Stomach (tissue), 9 donors: ENCODE data around the gene CPS1. TPM values are rescaled to one million over a fixed set of nuclear protein-coding genes. Genes with fewer than 3 reads are reported as not detected.

Experiments used
- DNase-seq, 2 donors: peaks; one replicate each; pipeline versions ENCODE4 v3.0.0 to v3.0.0-alpha.2; 2013 to 2019
- H3K27ac ChIP-seq, 5 donors: fragments of 200-600 bp in 4 of 5; sonication (generic) in 4 of 5; one replicate each; pipeline ENCODE4 v1.5.1; 2013 to 2019; ENCODE audit warnings: mild to moderate bottlenecking in 1 of 5, moderate library complexity in 1 of 5
- H3K27me3 ChIP-seq, 3 donors: fragments of 200-600 bp; sonication (generic); one replicate each; pipeline ENCODE4 v1.5.1; 2017 to 2019; ENCODE audit warnings: mixed run types in 1 of 3
- H3K36me3 ChIP-seq, 4 donors: fragments of 200-600 bp; sonication (generic); 1 replicate in 3 of 4; 2 replicates in 1 of 4; pipeline ENCODE4 v1.5.1; 2016 to 2019
- H3K4me1 ChIP-seq, 4 donors: fragments of 200-600 bp; sonication (generic); one replicate each; pipeline ENCODE4 v1.5.1; 2016 to 2019
- H3K4me3 ChIP-seq, 4 donors: fragments of 200-600 bp; sonication (generic) in 3 of 4; one replicate each; pipeline ENCODE4 v1.5.1; 2016 to 2019; ENCODE audit warnings: mild to moderate bottlenecking in 1 of 4
- H3K9me3 ChIP-seq, 4 donors: fragments of 200-600 bp; sonication (generic); one replicate each; pipeline ENCODE4 v1.5.1; 2016 to 2019
- CTCF ChIP-seq, 7 experiments: fragments of 450-650 bp in 4 of 7; fragments of 200-600 bp in 3 of 7; sonication (generic) in 3 of 7; IDR thresholded peaks; one replicate each; pipeline ENCODE4 v1.5.1; 2016 to 2019; ENCODE audit warnings: antibody characterized with exemption in 7 of 7, control low read depth in 2 of 7, mild to moderate bottlenecking in 1 of 7
- EP300 ChIP-seq: sonication (generic); formaldehyde crosslinking; IDR thresholded peaks from one replicate; pipeline ENCODE4 v1.6.1; 2017; ENCODE audit warnings: antibody characterized with exemption
- POLR2A ChIP-seq, 4 donors: fragments of 450-650 bp; IDR thresholded peaks; one replicate each; pipeline ENCODE4 v1.6.1; 2016; ENCODE audit warnings: antibody characterized with exemption in 4 of 4, control low read depth in 2 of 4, mild to moderate bottlenecking in 1 of 4, moderate library complexity in 1 of 4
- POLR2AphosphoS5 ChIP-seq, 3 donors: sonication (generic); formaldehyde crosslinking; IDR thresholded peaks; one replicate each; pipeline ENCODE4 v1.6.1; 2016; ENCODE audit warnings: antibody characterized with exemption in 3 of 3
- WGBS, 5 donors: extraction: QIAGEN DNeasy Blood & Tissue Kit in 3 of 5; methylation state at CpG; one replicate each; pipeline versions ENCODE4 v1.1.5 to v1.1.7; 2013 to 2018; 5-methylcytosine and 5-hydroxymethylcytosine counted together
- intact Hi-C: fragments of 100-400 bp; cut with DNase I; formaldehyde crosslinking; loops from one replicate; pipeline ENCODE4 v1.15.1; 2023; ENCODE audit warnings: low total_unique reads
- polyA plus RNA-seq, 3 donors: library from polyadenylated mRNA; stranded (reverse); fragments of 200-250 nt; gene quantifications; one replicate each; pipeline ENCODE4 v1.2.3, GENCODE V29; 2013
- total RNA-seq, 5 donors: library from RNA; depleted of rRNA; stranded (reverse); fragments of >200 nt; gene quantifications; one replicate each; pipeline versions ENCODE4 v1.1.0 to v1.2.3, GENCODE V29; 2014 to 2016
- donor health status: healthy with polysubstance abuse.
- donor health status: Bipolar disorder and iron deficiency.
- donor health status: healthy.

Gene CPS1
- total and polyA plus RNA-seq, 8 donors, result under 0.01 to 14.9 (median 0.51) TPM

- H3K36me3 ChIP-seq, result no peaks in the 10 kb centered on the region
- intact Hi-C loops, result no loop called here
- WGBS, 5 donors, result 59 to 79% (median 67%) methylated on average over 1 of the region's 1 CpG
- H3K4me3 ChIP-seq, result no peak overlapping the region
- TF ChIP-seq POLR2AphosphoS5 (IDR thresholded peaks at IDR 0.05) (no peak), EP300 (no peak), CTCF (IDR thresholded peaks at IDR 0.05) (no peak), POLR2A (IDR thresholded peaks at IDR 0.05) (no peak)
- H3K4me1 ChIP-seq, result no peaks in the 10 kb centered on the region
- no peak for DNase-seq
- H3K27me3 ChIP-seq, result no peaks in the 10 kb centered on the region
- H3K9me3 ChIP-seq, result no peaks in the 10 kb centered on the region
- H3K27ac ChIP-seq, result no peak overlapping the region
These were observed 131.5 kb downstream of the CPS1 start for GRCh38 chr2:210687786-210688470.

- no peak overlapping the region for H3K27ac ChIP-seq
- H3K36me3 ChIP-seq, result no peaks in the 10 kb centered on the region
- TF ChIP-seq CTCF (IDR thresholded peaks at IDR 0.05) (no peak), POLR2A (IDR thresholded peaks at IDR 0.05) (no peak), POLR2AphosphoS5 (IDR thresholded peaks at IDR 0.05) (no peak), EP300 (no peak)
- 70 to 82% (median 71%) methylated on average over 2 of the region's 2 CpGs for WGBS, 5 donors
- no peak overlapping the region for H3K4me3 ChIP-seq
- H3K9me3 ChIP-seq, result no peaks in the 10 kb centered on the region
- intact Hi-C loops, result no loop called here
- no peak for DNase-seq
- H3K27me3 ChIP-seq, result no peaks in the 10 kb centered on the region
- H3K4me1 ChIP-seq, result no peaks in the 10 kb centered on the region
These were observed 151.5 kb downstream of the CPS1 start for GRCh38 chr2:210707900-210708299.

- TF ChIP-seq CTCF (IDR thresholded peaks at IDR 0.05) (no peak), EP300 (no peak), POLR2A (IDR thresholded peaks at IDR 0.05) (no peak), POLR2AphosphoS5 (IDR thresholded peaks at IDR 0.05) (no peak)
- WGBS, 5 donors, result 41 to 84% (median 63%) methylated on average over 2 of the region's 2 CpGs
- Histone ChIP-seq H3K4me3 (no peak overlapping the region), H3K36me3 (no peaks in the 10 kb centered on the region), H3K27me3 (no peaks in the 10 kb centered on the region), H3K4me1 (peaks cover 0 to 10% (median 0%) of the 10 kb centered on the region in 4 donors), H3K9me3 (no peaks in the 10 kb centered on the region), H3K27ac (no peak overlapping the region)
- intact Hi-C loops, result no loop called here
- no peak for DNase-seq
These were observed 156.7 kb downstream of the CPS1 start for GRCh38 chr2:210713122-210713521.

- Histone ChIP-seq H3K9me3 (no peaks in the 10 kb centered on the region), H3K27ac (peak overlapping the region in 1 of 5 donors; percentile 8), H3K4me1 (peaks cover 0 to 10% (median 0%) of the 10 kb centered on the region in 4 donors), H3K36me3 (no peaks in the 10 kb centered on the region), H3K27me3 (no peaks in the 10 kb centered on the region), H3K4me3 (no peak overlapping the region)
- intact Hi-C loops, result no loop called here
- DNase-seq, result peak in 1 of 2 donors; percentile 18
- WGBS, 5 donors, result 25 to 39% (median 30%) methylated on average over 5 of the region's 5 CpGs
- TF ChIP-seq CTCF (IDR thresholded peaks at IDR 0.05) (no peak), POLR2A (IDR thresholded peaks at IDR 0.05) (no peak), EP300 (no peak), POLR2AphosphoS5 (IDR thresholded peaks at IDR 0.05) (no peak)
These were observed 159.2 kb downstream of the CPS1 start for GRCh38 chr2:210715560-210716082.
